Cardiac fibroblast (primary cell): ENCODE results near the gene COL27A1.

Experiments
- DNase-seq, 2 donors: peaks; one replicate each; pipeline versions ENCODE4 v3.0.0 to v3.0.0-alpha.2; 2010; ENCODE audit warnings: low read depth in 2 of 2
- H3K4me3 ChIP-seq, 2 donors: replicated peaks in 1 of 2; 1 replicate in 1 of 2; 2 replicates in 1 of 2; pipeline ENCODE4 v1.5.1; 2011; ENCODE audit warnings: low read depth in 2 of 2, low read length in 2 of 2, mild to moderate bottlenecking in 2 of 2, moderate library complexity in 1 of 2
- TF ChIP-seq, protein P1 (sequence below): IDR thresholded peaks from one replicate; pipeline ENCODE4 v1.5.1; 2011; ENCODE audit warnings: low read depth, mild to moderate bottlenecking, low read length, inconsistent platforms

Gene COL27A1

DNA sequence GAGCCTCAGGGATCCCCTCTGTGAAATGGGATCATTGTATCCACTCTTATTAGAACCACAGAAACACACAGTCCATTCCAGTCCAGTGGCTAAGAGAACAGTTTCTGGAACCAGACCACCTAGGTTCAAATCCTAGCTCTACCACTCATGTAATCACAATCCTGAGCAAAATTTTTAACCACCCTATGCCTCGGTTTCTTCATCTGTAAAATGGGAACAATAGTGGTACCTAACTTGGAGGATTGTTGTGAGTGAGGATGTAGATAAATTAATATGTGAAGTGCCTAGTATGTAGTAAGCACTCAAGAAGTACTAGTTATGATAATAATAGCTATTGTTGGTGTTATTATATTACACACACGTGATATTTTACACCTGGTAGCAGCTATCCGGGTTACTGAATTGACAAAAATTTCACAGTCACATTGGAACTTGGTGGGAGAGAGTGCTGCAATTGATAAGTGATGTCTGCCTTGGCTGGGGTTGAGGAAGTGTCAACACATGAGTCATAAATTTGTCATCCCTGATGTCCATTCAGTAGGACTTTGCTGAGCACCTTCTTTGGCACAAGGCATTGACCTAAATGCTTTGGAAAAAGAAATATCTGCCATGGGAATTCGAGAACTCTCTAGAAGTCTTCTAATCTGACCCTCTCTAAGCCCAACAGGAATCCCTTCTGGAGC lies 68.4 kb downstream of the COL27A1 start:
- H3K4me3 ChIP-seq = no peak overlapping the region
- peak in 1 of 2 donors; percentile 87 for DNase-seq
- TF ChIP-seq, protein P1, sequence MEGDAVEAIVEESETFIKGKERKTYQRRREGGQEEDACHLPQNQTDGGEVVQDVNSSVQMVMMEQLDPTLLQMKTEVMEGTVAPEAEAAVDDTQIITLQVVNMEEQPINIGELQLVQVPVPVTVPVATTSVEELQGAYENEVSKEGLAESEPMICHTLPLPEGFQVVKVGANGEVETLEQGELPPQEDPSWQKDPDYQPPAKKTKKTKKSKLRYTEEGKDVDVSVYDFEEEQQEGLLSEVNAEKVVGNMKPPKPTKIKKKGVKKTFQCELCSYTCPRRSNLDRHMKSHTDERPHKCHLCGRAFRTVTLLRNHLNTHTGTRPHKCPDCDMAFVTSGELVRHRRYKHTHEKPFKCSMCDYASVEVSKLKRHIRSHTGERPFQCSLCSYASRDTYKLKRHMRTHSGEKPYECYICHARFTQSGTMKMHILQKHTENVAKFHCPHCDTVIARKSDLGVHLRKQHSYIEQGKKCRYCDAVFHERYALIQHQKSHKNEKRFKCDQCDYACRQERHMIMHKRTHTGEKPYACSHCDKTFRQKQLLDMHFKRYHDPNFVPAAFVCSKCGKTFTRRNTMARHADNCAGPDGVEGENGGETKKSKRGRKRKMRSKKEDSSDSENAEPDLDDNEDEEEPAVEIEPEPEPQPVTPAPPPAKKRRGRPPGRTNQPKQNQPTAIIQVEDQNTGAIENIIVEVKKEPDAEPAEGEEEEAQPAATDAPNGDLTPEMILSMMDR = no peak

DNA sequence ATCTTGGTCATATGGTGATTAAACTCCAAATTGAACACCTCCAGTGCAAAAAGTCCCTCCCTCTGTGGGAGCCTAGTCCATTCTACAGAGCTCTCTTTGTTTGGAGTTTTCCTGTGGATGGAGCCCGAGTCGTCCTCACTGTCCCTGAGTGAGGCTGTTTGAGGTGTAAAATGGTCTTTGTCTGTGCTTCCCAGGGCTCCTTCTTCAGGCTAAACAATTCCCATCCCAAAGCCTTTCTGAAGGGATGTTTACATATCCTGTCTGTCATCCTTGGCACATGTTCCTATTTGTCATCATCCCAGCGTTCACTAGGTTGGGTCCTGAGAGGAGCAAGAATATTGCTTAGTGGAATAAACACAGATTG lies 68.9 kb downstream of the COL27A1 start:
- no peak overlapping the region for H3K4me3 ChIP-seq
- TF ChIP-seq, protein P1 = no peak
- DNase-seq = peak in 1 of 2 donors; percentile 83

DNA sequence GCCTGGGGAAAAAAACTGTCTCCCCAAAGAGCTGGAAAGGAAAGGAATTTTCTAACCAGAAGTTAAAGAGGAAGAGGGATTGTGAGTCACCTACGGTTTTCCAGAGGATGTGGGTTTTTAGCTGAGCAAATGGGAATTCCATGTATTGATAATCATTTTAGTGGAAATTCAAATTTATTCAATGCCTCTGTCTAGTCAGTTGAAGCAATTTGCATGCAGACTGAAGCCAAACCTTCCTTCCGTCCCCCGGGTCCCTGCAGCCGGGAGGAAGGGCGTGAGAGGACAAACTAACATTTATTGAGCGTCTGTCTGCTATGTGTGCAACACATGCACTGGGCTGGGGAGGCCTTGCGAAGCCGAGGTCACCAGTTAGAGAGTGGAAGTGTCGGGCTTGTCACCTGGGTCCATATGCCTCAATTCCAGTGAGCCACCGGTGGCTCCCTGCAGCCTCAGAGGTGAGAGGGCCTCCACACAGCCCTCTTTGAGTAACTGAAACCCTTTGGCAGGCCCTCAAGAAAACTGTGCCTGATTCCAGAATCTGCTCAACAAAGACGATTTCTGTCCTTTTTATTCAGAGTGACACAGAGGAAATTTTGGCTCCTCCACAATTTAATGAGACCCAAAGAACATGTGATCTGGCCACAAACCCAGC lies 70.3 kb downstream of the COL27A1 start:
- TF ChIP-seq, protein P1 = no peak
- peak in 1 of 2 donors; percentile 29 for DNase-seq
- H3K4me3 ChIP-seq = no peak overlapping the region

DNA sequence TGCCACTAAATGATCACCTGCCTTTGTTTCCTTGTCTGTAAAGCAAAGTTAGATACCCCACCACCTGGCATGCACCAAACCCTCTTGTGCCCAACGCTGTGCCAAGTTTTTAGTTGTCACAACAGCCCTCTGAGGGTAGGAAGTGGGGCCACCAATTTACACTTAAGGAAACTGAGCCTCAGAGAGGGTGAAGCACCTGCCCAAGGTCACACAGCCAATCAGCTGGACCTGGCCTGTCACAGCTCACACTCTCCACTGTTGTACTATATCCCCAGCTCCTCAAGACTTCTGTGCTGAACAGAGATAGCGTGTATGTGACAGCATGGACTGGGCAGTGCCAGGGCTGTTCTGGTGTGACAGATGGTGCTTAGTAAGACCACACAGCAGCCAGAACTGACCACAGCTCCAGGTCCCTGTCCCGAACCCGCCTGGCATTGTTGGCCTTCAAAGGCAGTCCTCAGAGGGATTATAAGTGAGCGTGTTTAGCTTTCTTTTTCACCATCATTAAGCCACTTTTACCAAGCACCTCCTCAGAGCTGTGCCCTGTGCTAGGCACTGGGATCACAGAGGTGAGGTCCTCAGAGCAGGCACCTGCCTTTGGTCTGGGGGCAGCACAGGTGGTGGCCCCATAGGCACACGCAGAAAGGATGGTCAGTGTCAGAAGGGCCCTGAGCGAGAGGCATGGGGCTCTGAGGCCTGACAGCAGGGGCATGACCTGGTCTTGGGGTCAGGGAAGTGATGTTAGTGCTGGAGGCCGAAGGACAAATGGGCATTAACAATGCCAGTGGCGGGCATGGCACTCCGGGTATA lies 71.1 kb downstream of the COL27A1 start:
- H3K4me3 ChIP-seq = no peak overlapping the region
- TF ChIP-seq, protein P1 = no peak
- no peak for DNase-seq

DNA sequence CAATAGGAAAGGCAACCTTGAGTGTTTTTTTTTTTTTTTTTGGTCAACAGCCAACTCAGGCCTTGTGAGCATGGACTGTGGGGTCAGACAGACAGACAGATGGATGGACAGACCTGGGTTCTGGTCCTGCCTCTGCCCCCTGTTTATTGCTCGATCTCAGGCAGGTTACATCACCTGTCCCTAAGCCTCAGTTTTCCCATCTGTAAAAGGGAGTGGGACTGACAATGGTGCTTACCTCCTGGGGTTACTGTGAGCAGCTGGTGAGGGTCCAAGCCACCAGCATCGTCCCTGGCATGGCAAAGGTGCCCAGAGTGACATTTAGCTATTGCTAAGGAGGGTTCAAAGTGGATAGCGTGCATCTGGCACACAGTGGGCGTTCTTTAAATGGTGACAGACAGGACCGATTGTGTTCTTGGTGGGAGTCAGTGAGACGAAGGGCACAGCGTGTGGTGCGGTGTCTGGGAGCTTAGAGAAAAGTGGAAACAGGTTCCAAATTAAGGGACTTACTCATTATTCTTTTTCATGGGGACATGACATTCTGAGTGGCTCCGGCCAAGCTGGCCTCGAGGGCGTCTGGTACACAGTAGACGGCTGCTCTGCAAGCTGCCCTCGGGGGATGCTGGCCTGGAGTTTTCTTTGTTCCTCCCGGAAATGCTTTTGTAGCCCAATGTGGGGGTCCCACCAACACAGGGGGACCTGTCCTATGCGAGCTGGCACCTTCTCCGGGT lies 72.1 kb downstream of the COL27A1 start:
- no peak for DNase-seq
- H3K4me3 ChIP-seq = no peak overlapping the region
- TF ChIP-seq, protein P1 = no peak

DNA sequence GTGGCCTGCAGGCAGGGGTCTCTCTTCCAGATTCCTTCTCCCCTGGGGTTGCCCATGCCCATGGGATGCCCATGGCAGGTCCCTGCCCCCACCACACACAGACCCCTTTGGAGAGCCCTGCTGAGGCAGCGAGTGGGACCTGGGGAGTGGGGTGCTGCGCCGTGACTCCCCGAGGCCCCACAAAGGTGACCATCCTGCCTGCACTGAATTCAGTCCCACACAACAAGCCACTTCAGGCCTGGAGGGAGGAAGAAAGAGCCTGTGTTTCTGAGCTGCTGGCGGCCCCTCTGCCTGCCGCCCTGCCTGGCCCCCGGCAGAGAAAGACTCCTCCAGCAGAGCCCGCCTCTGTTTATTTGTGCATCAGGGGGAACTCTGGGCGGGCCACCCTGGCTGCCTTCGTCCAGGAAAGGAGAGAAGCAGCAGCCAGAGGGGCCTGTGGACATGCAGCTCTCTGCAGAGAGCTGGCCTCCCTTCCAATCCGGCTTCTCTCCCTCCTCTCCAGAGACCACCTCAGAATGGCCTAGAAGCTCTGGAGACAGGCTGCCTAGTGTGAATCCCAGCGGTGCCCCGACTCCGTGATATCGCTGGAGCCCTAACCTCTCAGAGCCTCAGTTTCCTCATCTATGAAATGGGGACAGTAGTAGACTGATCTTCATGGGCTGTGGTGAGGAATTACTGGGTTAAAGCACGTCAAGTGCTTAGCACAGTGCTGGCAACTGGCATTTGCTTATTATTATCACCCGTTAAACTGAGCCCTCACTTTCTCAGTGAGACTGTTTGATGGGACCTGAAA lies 72.9 kb downstream of the COL27A1 start:
- TF ChIP-seq, protein P1 = no peak
- no peak for DNase-seq
- no peak overlapping the region for H3K4me3 ChIP-seq
